ENCODE results near the gene LRRK1.

DNA sequence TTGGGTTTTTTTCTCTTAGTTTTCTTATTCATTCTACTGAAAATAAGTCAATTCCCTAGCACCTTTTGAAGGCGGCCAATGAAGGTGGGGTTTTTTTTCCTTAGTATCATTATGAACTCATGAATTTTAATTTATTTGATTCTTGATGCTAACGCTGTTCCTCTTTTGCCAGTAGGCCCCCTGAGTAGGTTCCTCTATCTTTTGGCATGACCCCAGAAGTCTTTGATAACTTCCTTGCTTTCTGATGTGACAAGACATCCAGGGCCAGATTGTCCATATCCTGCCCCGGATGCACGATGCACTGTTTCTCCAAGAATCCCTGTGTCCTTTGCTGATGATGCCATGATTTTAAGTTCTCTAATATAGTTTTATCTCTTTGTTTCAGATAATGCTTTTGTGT, 20.6 kb downstream of the LRRK1 start:
- TF ChIP-seq CTCF (IDR thresholded peaks at IDR 0.05; ENCODE audit: low read depth, low read length) (no peak), EZH2phosphoT487 (IDR thresholded peaks at IDR 0.05; ENCODE audit: low read depth) (no peak)

Measured in OCI-LY3 (cell line).